Measurements from ENCODE around the gene NR2C2. TPM values are rescaled to one million over a fixed set of nuclear protein-coding genes. Genes with fewer than 3 reads are reported as not detected.

The NR2C2 gene
- total and polyA plus RNA-seq, 9 of the 15 experiments (the other 6 are each of a cell fraction or from before 2014, with no cell fraction given), result 6.1 to 33.0 (median 14.6) TPM

DNA sequence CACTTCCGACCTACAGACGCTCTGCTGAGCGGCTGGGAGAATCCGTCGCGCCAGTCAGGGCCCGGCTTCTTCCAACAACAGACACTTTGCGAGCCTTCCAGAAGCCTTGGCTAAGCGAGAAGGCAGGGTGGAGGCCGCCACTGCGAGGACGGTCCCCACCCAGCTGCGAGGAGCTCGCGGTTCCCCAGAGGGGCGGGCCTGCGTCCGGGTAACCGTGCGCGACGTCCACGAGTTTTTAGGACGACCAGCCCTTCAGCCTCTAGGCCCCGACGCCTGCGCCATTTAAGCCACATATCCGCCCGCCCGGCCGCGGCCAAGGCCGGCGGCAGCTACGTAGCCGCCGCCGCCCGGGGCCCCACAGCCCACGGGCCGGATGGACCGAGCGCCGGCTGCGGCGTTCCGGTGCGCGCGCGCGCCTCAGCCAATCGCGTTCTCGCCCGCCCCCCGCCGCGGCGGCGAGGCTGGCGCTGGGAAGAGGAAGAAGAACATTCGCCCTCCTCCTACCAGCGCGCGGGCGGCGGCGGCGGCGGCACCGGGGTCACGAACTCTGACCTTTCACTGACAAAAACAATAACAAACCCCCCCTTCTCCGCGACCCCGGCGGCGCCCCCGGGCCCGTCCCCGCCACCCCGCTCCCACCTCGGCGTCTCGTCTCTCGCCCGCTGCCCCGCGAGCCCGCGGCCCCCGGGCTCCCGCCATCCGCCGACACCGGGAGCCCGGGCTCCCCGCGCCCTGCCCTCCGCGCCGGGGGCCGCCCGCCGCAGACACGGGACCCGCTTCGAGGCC, at the start of gene NR2C2 (continued):
- TF ChIP-seq TCF3 (CRISPR knock-in tag; IDR thresholded peaks at IDR 0.05), result no peak
- peak; percentile 66 for TF ChIP-seq TAF7 (tag; IDR thresholded peaks at IDR 0.05)
- TF ChIP-seq ZNF707 (CRISPR knock-in tag; conservative IDR thresholded peaks at IDR 0.05), result no peak
- peak; percentile 88 for TF ChIP-seq POLR2G (IDR thresholded peaks at IDR 0.05; ENCODE audit: low read depth, low read length)
- TF ChIP-seq HDAC1 (IDR thresholded peaks at IDR 0.05), result peak in 1 of 2 experiments; percentile 88; a peak in 2 of 4 replicates
- peak; percentile 80 for TF ChIP-seq CHD1 (IDR thresholded peaks at IDR 0.05; ENCODE audit: low read length)
- peak in 1 of 2 experiments; percentile 39; a peak in 1 of 4 replicates for TF ChIP-seq SRF (CRISPR knock-in tag; IDR thresholded peaks at IDR 0.05)
- TF ChIP-seq, protein P1, sequence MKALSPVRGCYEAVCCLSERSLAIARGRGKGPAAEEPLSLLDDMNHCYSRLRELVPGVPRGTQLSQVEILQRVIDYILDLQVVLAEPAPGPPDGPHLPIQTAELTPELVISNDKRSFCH (CRISPR knock-in tag; IDR thresholded peaks at IDR 0.05), result no peak
- TF ChIP-seq, protein P1 (tag; IDR thresholded peaks at IDR 0.05), result peak; percentile 96
- TF ChIP-seq ATF7 (IDR thresholded peaks at IDR 0.05), result peak; percentile 75
- TF ChIP-seq, protein P2, sequence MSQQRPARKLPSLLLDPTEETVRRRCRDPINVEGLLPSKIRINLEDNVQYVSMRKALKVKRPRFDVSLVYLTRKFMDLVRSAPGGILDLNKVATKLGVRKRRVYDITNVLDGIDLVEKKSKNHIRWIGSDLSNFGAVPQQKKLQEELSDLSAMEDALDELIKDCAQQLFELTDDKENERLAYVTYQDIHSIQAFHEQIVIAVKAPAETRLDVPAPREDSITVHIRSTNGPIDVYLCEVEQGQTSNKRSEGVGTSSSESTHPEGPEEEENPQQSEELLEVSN (IDR thresholded peaks at IDR 0.05; ENCODE audit: borderline replicate concordance in 1 of 2, extremely low read depth in 1 of 2, insufficient read depth in 1 of 2, insufficient read length in 1 of 2, low read depth in 1 of 2, low read length in 1 of 2, poor library complexity in 1 of 2, severe bottlenecking in 1 of 2), result peak; percentile 75 to 91
